ENCODE data around the gene TIA1. TPM values are rescaled to one million over a fixed set of nuclear protein-coding genes. Genes with fewer than 3 reads are reported as not detected.

The TIA1 gene
- total and polyA plus RNA-seq, 2 experiments from 2014 or later: 64.8 to 160 TPM

GRCh38 chr2:70212298-70212932 is 36.0 kb downstream of the TIA1 start:
- TF ChIP-seq, protein P1, sequence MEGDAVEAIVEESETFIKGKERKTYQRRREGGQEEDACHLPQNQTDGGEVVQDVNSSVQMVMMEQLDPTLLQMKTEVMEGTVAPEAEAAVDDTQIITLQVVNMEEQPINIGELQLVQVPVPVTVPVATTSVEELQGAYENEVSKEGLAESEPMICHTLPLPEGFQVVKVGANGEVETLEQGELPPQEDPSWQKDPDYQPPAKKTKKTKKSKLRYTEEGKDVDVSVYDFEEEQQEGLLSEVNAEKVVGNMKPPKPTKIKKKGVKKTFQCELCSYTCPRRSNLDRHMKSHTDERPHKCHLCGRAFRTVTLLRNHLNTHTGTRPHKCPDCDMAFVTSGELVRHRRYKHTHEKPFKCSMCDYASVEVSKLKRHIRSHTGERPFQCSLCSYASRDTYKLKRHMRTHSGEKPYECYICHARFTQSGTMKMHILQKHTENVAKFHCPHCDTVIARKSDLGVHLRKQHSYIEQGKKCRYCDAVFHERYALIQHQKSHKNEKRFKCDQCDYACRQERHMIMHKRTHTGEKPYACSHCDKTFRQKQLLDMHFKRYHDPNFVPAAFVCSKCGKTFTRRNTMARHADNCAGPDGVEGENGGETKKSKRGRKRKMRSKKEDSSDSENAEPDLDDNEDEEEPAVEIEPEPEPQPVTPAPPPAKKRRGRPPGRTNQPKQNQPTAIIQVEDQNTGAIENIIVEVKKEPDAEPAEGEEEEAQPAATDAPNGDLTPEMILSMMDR (IDR thresholded peaks at IDR 0.05; ENCODE audit: poor library complexity): no peak
- TF ChIP-seq EZH2 (IDR thresholded peaks at IDR 0.05; ENCODE audit: borderline replicate concordance) (no peak), EZH2phosphoT487 (IDR thresholded peaks at IDR 0.05; ENCODE audit: low read depth, severe bottlenecking, unreplicated experiment) (no peak)
- no peaks in the 10 kb centered on the region for H3K36me3 ChIP-seq (replicated peaks; ENCODE audit: insufficient read depth, low read depth)

DNA sequence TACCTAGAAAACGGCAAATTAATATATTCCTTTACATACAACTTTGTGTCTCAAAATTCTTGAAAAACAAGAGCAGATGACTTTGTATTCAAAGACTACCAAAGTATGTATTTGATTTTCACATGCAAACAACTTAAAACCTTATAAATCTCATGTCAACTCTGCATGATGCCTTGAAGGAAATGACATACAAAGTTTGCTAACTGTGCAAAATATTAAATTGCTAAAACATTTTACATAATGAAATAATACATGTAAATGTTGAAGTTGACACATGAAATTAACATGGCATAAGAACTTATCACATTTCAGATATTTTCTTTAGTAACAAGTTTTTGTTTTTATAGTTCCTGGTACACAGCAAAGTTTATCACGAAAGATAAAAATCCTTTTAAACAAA is 36.8 kb downstream of the TIA1 start:
- Histone ChIP-seq H3K27ac (no peak overlapping the region), H3K4me1 (ENCODE audit: insufficient read depth) (no peaks in the 10 kb centered on the region), H3K27me3 (no peaks in the 10 kb centered on the region), H3K4me2 (no peak overlapping the region), H2AFZ (no peak overlapping the region), H3K79me2 (no peaks in the 10 kb centered on the region), H3K9me3 (ENCODE audit: low read depth) (no peaks in the 10 kb centered on the region), H3K4me3 (no peak overlapping the region), H3K9me2 (replicated peaks; ENCODE audit: insufficient read depth) (no peaks in the 10 kb centered on the region), H4K20me1 (ENCODE audit: insufficient read depth, poor library complexity, severe bottlenecking) (no peaks in the 10 kb centered on the region), H3K36me3 (replicated peaks; ENCODE audit: insufficient read depth, low read depth) (no peaks in the 10 kb centered on the region)
- no peak for DNase-seq (ENCODE audit: low spot score)
- 84% methylated on average over 2 of the region's 2 CpGs for WGBS (ENCODE audit: low lambda C conversion rate, missing lambda C conversion rate)
- TF ChIP-seq EZH2 (IDR thresholded peaks at IDR 0.05; ENCODE audit: borderline replicate concordance) (no peak), EZH2phosphoT487 (IDR thresholded peaks at IDR 0.05; ENCODE audit: low read depth, severe bottlenecking, unreplicated experiment) (no peak)
- TF ChIP-seq, protein P1 (IDR thresholded peaks at IDR 0.05; ENCODE audit: poor library complexity): no peak

More at GRCh38 chr2:70212298-70212932, 36.0 kb downstream of the TIA1 start:
- H2AFZ ChIP-seq: no peak overlapping the region
- H3K4me1 ChIP-seq (ENCODE audit: insufficient read depth): no peaks in the 10 kb centered on the region
- no peak overlapping the region for H3K27ac ChIP-seq
- WGBS (ENCODE audit: low lambda C conversion rate, missing lambda C conversion rate): 84% methylated on average over 3 of the region's 3 CpGs
- no peak overlapping the region for H3K4me3 ChIP-seq
- no peak for DNase-seq (ENCODE audit: low spot score)
- no peaks in the 10 kb centered on the region for H3K9me2 ChIP-seq (replicated peaks; ENCODE audit: insufficient read depth)
- no peak overlapping the region for H3K4me2 ChIP-seq
- H4K20me1 ChIP-seq (ENCODE audit: insufficient read depth, poor library complexity, severe bottlenecking): no peaks in the 10 kb centered on the region
- no peaks in the 10 kb centered on the region for H3K27me3 ChIP-seq
- H3K79me2 ChIP-seq: no peaks in the 10 kb centered on the region
- no peaks in the 10 kb centered on the region for H3K9me3 ChIP-seq (ENCODE audit: low read depth)

DNA sequence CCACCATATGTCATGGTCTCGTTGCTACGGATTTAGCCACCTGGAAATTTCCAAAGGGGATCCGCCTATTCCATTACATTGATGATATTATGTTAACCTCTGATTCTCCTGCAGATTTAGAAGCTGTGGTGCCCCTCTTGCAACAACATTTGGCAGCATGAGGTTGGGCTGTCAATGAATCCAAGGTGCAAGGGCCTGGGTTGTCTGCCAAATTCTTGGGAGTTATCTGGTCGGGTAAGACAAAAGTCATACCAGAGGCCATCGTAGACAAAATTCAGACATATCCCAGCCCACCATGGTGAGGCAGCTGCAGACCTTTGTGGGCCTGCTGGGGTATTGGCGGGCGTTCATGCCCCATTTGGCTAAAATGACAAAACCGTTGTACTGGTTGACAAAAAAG is 44.0 kb downstream of the TIA1 start:
- no peak for DNase-seq (ENCODE audit: low spot score)
- H2AFZ ChIP-seq: no peak overlapping the region
- H4K20me1 ChIP-seq (ENCODE audit: insufficient read depth, poor library complexity, severe bottlenecking): no peaks in the 10 kb centered on the region
- H3K36me3 ChIP-seq (replicated peaks; ENCODE audit: insufficient read depth, low read depth): no peaks in the 10 kb centered on the region
- H3K27me3 ChIP-seq: no peaks in the 10 kb centered on the region
- H3K4me2 ChIP-seq: no peak overlapping the region
- no peaks in the 10 kb centered on the region for H3K79me2 ChIP-seq
- no peaks in the 10 kb centered on the region for H3K9me3 ChIP-seq (ENCODE audit: low read depth)
- H3K4me3 ChIP-seq: no peak overlapping the region
- H3K27ac ChIP-seq: no peak overlapping the region
- TF ChIP-seq, protein P1 (IDR thresholded peaks at IDR 0.05; ENCODE audit: poor library complexity): no peak
- TF ChIP-seq EZH2 (IDR thresholded peaks at IDR 0.05; ENCODE audit: borderline replicate concordance): no peak
- H3K4me1 ChIP-seq (ENCODE audit: insufficient read depth): no peaks in the 10 kb centered on the region
- no peaks in the 10 kb centered on the region for H3K9me2 ChIP-seq (replicated peaks; ENCODE audit: insufficient read depth)
- WGBS (ENCODE audit: low lambda C conversion rate, missing lambda C conversion rate): 92% methylated on average over 8 of the region's 8 CpGs

Measured in hepatocyte (in vitro differentiated cells).